Progenitor cell of endocrine pancreas (in vitro differentiated cells): Measurements from ENCODE around the gene REM2. TPM values are rescaled to one million over a fixed set of nuclear protein-coding genes. Genes with fewer than 3 reads are reported as not detected.

Experiments used
- DNase-seq: peaks from one replicate; pipeline ENCODE4 v3.0.0; 2021; ENCODE audit warnings: low spot score; ENCODE audit not compliant: unreplicated experiment
- H3K27ac Mint-ChIP-seq: 2 replicates; pipeline ENCODE4 v1.8.0; 2021; ENCODE audit warnings: mild to moderate bottlenecking, moderate library complexity, mixed read lengths
- H3K27me3 Mint-ChIP-seq: 2 replicates; pipeline ENCODE4 v1.8.0; 2021; ENCODE audit warnings: mixed read lengths
- H3K36me3 Mint-ChIP-seq: 2 replicates; pipeline ENCODE4 v1.8.0; 2022; ENCODE audit warnings: mixed read lengths; ENCODE audit not compliant: insufficient read depth
- H3K4me1 Mint-ChIP-seq: 2 replicates; pipeline ENCODE4 v1.8.0; 2021; ENCODE audit warnings: low read depth, mixed read lengths
- H3K4me3 Mint-ChIP-seq: 2 replicates; pipeline ENCODE4 v1.8.0; 2021; ENCODE audit warnings: low read depth, mild to moderate bottlenecking, moderate library complexity, mixed read lengths
- H3K9me3 Mint-ChIP-seq: 2 replicates; pipeline ENCODE4 v1.8.0; 2021; ENCODE audit warnings: low read depth, mixed read lengths
- total RNA-seq: library from RNA; stranded (reverse); gene quantifications from 2 replicates; pipeline ENCODE4 v1.2.1, GENCODE V29; 2021
- TF ChIP-seq, protein P1 (sequence below): fragments of 200-600 bp; sonication (generic); IDR thresholded peaks from one replicate; pipeline ENCODE4 v1.5.0; 2021; ENCODE audit warnings: antibody characterized with exemption, mild to moderate bottlenecking; ENCODE audit not compliant: unreplicated experiment

REM2 gene
- total RNA-seq, 1 donor from 2014 or later: 11.3 TPM

DNA sequence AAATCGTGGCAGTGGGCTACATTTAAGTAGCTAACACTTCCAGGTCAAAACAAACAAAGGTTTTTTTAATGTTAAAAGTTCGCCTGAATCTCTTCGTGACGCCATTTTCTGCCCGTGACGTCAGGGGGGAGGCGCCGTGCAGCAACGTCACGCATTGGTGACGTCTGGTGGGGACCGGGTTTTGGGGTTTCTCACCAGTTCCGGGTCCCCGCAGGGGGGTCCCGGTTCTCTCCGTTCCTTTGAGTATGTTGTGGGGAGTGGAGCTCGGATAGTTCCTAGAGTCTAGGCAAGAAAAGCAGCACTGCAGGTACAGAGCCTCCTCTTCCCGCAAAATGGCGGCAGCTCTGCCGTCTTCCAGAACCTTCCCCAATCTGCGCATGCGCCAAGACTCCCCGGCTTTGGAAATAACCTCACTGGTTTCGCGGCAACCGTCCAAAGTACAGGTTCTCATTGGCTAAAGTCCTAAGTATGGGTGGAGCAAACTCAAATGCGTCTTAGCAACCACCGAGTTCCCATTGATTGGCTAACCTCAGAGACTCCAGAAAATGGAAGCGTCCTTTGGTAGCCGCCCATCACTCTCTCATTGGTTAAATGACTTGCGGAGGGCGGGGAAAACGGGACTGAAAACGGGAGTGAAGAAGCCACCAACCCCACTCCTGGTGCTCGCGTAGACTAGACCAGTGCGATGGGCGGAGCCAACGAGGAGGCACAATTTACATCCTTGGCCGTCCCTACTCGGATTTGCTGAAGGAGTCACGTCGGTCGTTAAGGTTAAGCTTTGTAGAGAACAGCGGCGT lies 36.0 kb downstream of the REM2 start, which contains the start of gene RBM23:
RBM23 (minus strand) TSS at position 346 of the 797 bp plus-strand sequence.
- Mint-ChIP-seq H3K4me1 (peaks cover 18% of the 10 kb centered on the region), H3K4me3 (peak within 1 kb of the TSS; percentile 92), H3K36me3 (peaks cover 28% of the 10 kb centered on the region), H3K9me3 (no peaks in the 10 kb centered on the region), H3K27me3 (no peaks in the 10 kb centered on the region), H3K27ac (peak within 1 kb of the TSS; percentile 100)
- peak; percentile 99 for DNase-seq
- TF ChIP-seq, protein P1, sequence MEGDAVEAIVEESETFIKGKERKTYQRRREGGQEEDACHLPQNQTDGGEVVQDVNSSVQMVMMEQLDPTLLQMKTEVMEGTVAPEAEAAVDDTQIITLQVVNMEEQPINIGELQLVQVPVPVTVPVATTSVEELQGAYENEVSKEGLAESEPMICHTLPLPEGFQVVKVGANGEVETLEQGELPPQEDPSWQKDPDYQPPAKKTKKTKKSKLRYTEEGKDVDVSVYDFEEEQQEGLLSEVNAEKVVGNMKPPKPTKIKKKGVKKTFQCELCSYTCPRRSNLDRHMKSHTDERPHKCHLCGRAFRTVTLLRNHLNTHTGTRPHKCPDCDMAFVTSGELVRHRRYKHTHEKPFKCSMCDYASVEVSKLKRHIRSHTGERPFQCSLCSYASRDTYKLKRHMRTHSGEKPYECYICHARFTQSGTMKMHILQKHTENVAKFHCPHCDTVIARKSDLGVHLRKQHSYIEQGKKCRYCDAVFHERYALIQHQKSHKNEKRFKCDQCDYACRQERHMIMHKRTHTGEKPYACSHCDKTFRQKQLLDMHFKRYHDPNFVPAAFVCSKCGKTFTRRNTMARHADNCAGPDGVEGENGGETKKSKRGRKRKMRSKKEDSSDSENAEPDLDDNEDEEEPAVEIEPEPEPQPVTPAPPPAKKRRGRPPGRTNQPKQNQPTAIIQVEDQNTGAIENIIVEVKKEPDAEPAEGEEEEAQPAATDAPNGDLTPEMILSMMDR: no peak

DNA sequence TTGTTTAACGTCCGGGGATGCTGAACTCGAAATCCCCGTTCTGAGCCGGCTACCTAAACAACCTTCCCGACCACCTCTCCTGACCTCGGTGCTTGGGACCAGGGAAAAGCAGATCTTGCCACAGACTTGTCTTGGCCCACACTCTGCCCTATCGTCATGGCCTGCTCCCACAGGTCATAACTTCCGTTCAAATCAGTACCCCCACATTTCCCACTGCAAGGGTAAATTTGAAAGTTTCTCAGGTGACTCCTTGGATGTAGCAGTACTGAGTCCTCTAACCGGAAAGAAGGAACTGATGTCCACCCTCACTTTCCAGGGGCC lies 36.5 kb downstream of the REM2 start:
- H3K36me3 Mint-ChIP-seq: peaks cover 26% of the 10 kb centered on the region
- TF ChIP-seq, protein P1: no peak
- no peaks in the 10 kb centered on the region for H3K27me3 Mint-ChIP-seq
- no peaks in the 10 kb centered on the region for H3K9me3 Mint-ChIP-seq
- peak overlapping the region; percentile 100 for H3K27ac Mint-ChIP-seq
- peaks cover 18% of the 10 kb centered on the region for H3K4me1 Mint-ChIP-seq
- no peak for DNase-seq
- peak overlapping the region; percentile 92 for H3K4me3 Mint-ChIP-seq

DNA sequence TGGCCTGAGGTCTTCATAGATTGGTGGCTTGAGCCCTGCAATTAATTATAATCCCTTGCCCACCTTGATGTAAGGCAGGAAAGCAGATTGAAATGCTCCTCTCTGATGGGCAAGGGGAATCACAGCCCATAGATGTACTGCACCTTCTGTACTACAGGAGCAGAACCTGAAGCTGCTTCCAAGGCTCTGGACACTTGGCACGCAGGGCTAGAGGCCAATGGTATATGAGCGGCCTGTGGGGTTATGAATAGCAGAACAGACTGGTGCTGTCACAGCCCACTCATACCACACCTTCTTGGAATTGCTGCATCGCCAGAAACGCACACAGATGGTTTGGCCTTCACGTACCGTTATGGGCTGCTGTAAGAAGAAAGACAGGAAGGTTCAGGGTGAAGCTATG lies 37.7 kb downstream of the REM2 start:
- no peaks in the 10 kb centered on the region for H3K9me3 Mint-ChIP-seq
- DNase-seq: no peak
- peaks cover 28% of the 10 kb centered on the region for H3K36me3 Mint-ChIP-seq
- H3K27me3 Mint-ChIP-seq: no peaks in the 10 kb centered on the region
- TF ChIP-seq, protein P1: no peak
- no peak overlapping the region for H3K4me3 Mint-ChIP-seq
- peak overlapping the region; percentile 100 for H3K27ac Mint-ChIP-seq
- peaks cover 18% of the 10 kb centered on the region for H3K4me1 Mint-ChIP-seq

DNA sequence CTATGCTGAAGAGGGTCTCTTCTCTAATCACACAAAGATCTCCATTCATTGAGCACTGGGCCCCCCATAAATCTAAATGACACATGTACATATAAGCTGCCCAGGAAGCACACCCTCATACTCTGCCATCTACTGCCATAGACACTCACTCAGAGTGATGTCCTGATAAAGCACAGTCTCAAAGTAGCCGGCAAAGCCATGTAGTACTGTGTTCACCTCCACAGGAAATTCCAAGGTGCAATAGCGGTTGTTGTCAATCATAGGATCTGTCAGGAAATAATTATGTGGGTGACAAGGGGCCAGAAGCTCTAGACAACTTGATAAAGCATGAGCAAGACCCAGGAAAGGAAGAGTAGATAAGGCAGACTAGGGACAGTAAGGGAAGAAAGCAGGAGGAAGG lies 39.3 kb downstream of the REM2 start:
- H3K36me3 Mint-ChIP-seq: peaks cover 30% of the 10 kb centered on the region
- no peak overlapping the region for H3K4me3 Mint-ChIP-seq
- H3K27ac Mint-ChIP-seq: no peak overlapping the region
- DNase-seq: no peak
- H3K27me3 Mint-ChIP-seq: no peaks in the 10 kb centered on the region
- peaks cover 15% of the 10 kb centered on the region for H3K4me1 Mint-ChIP-seq
- no peaks in the 10 kb centered on the region for H3K9me3 Mint-ChIP-seq
- TF ChIP-seq, protein P1: no peak

DNA sequence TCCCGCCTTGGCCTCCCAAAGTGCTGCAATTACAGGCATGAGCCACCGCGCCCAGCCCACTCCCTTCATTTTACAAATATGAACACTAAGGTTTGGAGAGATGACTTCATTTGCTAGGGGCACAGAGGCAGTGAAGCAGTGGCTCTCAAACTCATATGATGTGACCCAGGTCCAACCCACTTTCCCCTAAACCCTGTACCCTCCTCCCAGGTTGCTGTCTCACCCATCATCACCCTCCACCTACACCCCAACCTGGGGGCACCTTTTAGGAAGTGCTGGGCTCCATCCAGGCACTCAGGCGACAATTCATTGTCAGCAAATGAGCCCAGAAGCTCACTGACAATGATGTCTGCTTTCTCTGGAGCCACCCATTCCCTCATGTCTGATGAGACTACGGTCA lies 40.7 kb downstream of the REM2 start:
- no peak overlapping the region for H3K4me3 Mint-ChIP-seq
- peaks cover 12% of the 10 kb centered on the region for H3K4me1 Mint-ChIP-seq
- H3K9me3 Mint-ChIP-seq: no peaks in the 10 kb centered on the region
- H3K27ac Mint-ChIP-seq: no peak overlapping the region
- TF ChIP-seq, protein P1: no peak
- no peak for DNase-seq
- H3K27me3 Mint-ChIP-seq: no peaks in the 10 kb centered on the region
- peaks cover 28% of the 10 kb centered on the region for H3K36me3 Mint-ChIP-seq
